ENCODE results near the gene PNKP.

The PNKP gene

DNA sequence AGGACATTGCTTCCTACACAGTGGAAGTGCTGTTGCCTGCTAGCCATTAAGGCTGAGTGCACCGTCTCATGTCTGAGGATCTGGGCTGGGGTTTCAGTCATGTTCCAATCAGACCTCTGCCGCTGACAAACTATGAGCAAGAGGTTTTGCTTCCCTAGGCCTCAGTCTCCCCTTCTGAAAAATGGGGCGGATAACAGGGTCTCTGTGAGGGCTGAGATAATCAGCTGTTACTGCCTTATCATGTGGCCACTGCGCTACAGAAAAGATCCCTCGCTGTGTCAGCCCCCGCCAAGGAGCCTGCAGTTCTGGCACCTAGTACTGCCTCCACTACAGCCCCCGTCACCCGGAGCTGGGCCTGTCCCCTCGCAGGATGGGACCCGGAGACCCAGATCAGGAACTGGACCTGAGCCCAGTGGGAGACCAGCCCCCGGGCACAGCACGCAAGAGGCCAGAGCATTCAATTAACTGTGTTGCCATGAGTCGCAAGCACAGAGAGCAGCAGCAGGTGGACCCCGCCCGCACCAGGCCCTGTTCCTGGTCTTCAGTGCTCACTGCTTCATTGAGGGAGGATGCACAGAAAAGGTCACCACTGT lies 3.0 kb upstream of the PNKP start:
- peak overlapping the region in 1 of 2 experiments; percentile 98 for H3K23ac ChIP-seq (ENCODE audit: low read length in 2 of 2)
- H3K9me3 ChIP-seq (ENCODE audit: control insufficient read depth, low read length), result no peaks in the 10 kb centered on the region
- H3K14ac ChIP-seq (ENCODE audit: low read length in 2 of 2), result peak overlapping the region in 1 of 2 experiments; percentile 99
- WGBS, result 94% methylated on average over 15 of the region's 15 CpGs
- peak overlapping the region; percentile 99 for H4K8ac ChIP-seq (ENCODE audit: low read length)
- H3K4me1 ChIP-seq (ENCODE audit: control insufficient read depth, insufficient read depth, low read depth, low read length), result peaks cover 44% of the 10 kb centered on the region
- no peak overlapping the region for H2BK5ac ChIP-seq (ENCODE audit: low read depth, low read length, poor library complexity, severe bottlenecking)
- no peaks in the 10 kb centered on the region for H3K27me3 ChIP-seq (ENCODE audit: control insufficient read depth in 1 of 2, insufficient read depth in 1 of 2, low read length in 2 of 2)
- H3K9ac ChIP-seq (ENCODE audit: low read length), result peak overlapping the region; percentile 80
- peak overlapping the region; percentile 94 for H3K18ac ChIP-seq (ENCODE audit: low read depth in 1 of 2, low read length in 2 of 2)
- DNase-seq, result no peak
- peak overlapping the region; percentile 61 to 99 for H3K4ac ChIP-seq (ENCODE audit: low read depth in 1 of 2, low read length in 2 of 2)
- H2AFZ ChIP-seq (ENCODE audit: low read depth, low read length), result peak overlapping the region; percentile 81
- peaks cover 31 to 54% of the 10 kb centered on the region in 2 experiments for H3K36me3 ChIP-seq (ENCODE audit: control insufficient read depth in 1 of 2, insufficient read depth in 2 of 2, low read depth in 1 of 2, low read length in 2 of 2)
- H2BK15ac ChIP-seq (ENCODE audit: low read depth, poor library complexity, severe bottlenecking), result no peak overlapping the region
- peak overlapping the region; percentile 99 for H4K91ac ChIP-seq (ENCODE audit: low read length)
- no peak overlapping the region for H2BK120ac ChIP-seq (ENCODE audit: low read depth, low read length)
- peak overlapping the region; percentile 27 for H2AK5ac ChIP-seq (ENCODE audit: low read length, severe bottlenecking)
- H3K4me2 ChIP-seq (ENCODE audit: low read length, poor library complexity, severe bottlenecking), result peak overlapping the region; percentile 87
- H3K79me1 ChIP-seq (replicated peaks; ENCODE audit: low read length, poor library complexity, severe bottlenecking), result peaks cover 25% of the 10 kb centered on the region
- H3K4me3 ChIP-seq (ENCODE audit: insufficient read depth in 1 of 2, low read depth in 1 of 2, low read length in 2 of 2), result peak overlapping the region; percentile 62 to 78
- H3K27ac ChIP-seq (ENCODE audit: low read length, poor library complexity, severe bottlenecking), result peak overlapping the region; percentile 84
- H2BK12ac ChIP-seq (ENCODE audit: low read length in 2 of 2), result peak overlapping the region; percentile 41 to 91

DNA sequence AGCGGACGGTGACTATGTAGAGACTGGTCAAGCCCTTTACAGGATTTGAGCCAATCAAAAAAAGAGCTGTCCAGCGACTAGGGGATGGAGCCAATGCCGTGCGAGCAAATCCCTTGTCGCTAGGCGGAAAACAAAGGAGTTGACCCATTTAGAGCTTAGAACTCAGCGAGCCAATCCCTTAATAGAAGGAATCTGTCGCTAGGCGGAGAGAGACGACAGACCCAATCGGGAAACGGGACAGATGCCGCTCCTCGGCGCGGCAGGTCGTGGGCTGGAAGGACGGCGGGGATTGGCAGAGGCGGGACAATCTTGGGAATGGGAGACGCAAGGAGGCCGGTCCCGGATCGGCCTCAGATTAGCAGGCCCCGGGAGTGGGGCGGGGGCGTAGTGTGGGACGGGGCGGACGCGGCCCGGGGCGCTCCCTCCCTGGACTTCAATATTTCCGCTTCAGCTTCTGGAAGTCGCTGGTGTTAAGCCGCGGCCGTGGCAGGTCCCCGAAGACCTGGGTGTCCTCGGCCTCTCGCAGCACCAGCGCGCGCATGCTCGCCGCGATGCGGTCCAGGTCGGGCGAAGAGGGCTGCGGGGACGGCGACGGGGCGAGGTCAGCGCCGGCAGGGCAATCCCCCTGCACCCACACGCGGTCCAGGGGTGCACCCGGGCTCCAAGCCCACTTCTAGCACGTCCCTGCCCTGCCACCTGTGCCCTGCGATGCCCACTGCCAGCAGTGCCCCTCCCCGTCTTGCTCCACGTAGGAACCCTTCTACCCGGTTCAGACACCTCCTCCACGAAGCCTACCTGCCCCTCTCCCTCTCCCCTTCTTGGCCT lies 2.3 kb upstream of the PNKP start:
- Histone ChIP-seq H2BK120ac (ENCODE audit: low read depth, low read length) (peak overlapping the region; percentile 69), H2AFZ (ENCODE audit: low read depth, low read length) (peak overlapping the region; percentile 81), H3K36me3 (ENCODE audit: control insufficient read depth in 1 of 2, insufficient read depth in 2 of 2, low read depth in 1 of 2, low read length in 2 of 2) (peaks cover 32 to 54% of the 10 kb centered on the region in 2 experiments), H4K91ac (ENCODE audit: low read length) (peak overlapping the region; percentile 99), H2AK5ac (ENCODE audit: low read length, severe bottlenecking) (peak overlapping the region; percentile 27), H3K18ac (ENCODE audit: low read depth in 1 of 2, low read length in 2 of 2) (peak overlapping the region; percentile 94), H3K79me1 (replicated peaks; ENCODE audit: low read length, poor library complexity, severe bottlenecking) (peaks cover 21% of the 10 kb centered on the region), H3K27ac (ENCODE audit: low read length, poor library complexity, severe bottlenecking) (peak overlapping the region; percentile 84), H2BK5ac (ENCODE audit: low read depth, low read length, poor library complexity, severe bottlenecking) (peak overlapping the region; percentile 79), H3K9ac (ENCODE audit: low read length) (peak overlapping the region; percentile 80), H2BK12ac (ENCODE audit: low read length in 2 of 2) (peak overlapping the region; percentile 41 to 91), H3K27me3 (ENCODE audit: control insufficient read depth in 1 of 2, insufficient read depth in 1 of 2, low read length in 2 of 2) (no peaks in the 10 kb centered on the region), H3K14ac (ENCODE audit: low read length in 2 of 2) (peak overlapping the region in 1 of 2 experiments; percentile 99), H3K4me3 (ENCODE audit: insufficient read depth in 1 of 2, low read depth in 1 of 2, low read length in 2 of 2) (peak overlapping the region; percentile 62 to 78), H4K8ac (ENCODE audit: low read length) (peak overlapping the region; percentile 99), H3K23ac (ENCODE audit: low read length in 2 of 2) (peak overlapping the region in 1 of 2 experiments; percentile 98), H3K9me3 (ENCODE audit: control insufficient read depth, low read length) (no peaks in the 10 kb centered on the region), H2BK15ac (ENCODE audit: low read depth, poor library complexity, severe bottlenecking) (peak overlapping the region; percentile 20), H3K4ac (ENCODE audit: low read depth in 1 of 2, low read length in 2 of 2) (peak overlapping the region; percentile 61 to 99), H3K4me1 (ENCODE audit: control insufficient read depth, insufficient read depth, low read depth, low read length) (peaks cover 40% of the 10 kb centered on the region), H3K4me2 (ENCODE audit: low read length, poor library complexity, severe bottlenecking) (peak overlapping the region; percentile 87)
- 2% methylated on average over 56 of the region's 67 CpGs for WGBS
- DNase-seq, result peak; percentile 100

DNA sequence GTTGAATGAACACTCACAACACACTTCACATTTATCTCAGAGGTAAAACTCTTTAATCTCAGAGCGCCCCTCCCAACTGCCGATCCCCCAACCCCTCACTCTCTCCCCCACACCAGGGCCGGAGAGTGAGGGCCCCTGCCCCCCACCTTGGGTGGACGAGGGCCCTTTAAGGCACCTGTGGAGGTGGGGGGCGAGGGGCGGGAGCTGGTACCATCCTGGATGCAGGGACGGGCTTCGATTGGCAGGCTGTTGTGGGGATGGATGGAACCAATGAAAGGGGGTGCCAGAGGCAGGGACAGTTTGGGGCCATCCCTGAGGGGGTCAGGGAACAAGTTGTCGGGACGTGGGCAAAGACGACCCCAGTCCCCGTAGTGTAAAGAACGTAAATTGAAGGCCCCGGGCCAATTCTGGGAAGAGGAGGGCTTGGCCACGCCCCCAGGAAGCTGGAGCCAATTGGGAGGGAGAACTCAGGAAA lies 1.7 kb upstream of the PNKP start:
- H3K27me3 ChIP-seq (ENCODE audit: control insufficient read depth in 1 of 2, insufficient read depth in 1 of 2, low read length in 2 of 2), result no peaks in the 10 kb centered on the region
- peak overlapping the region; percentile 67 for H2AFZ ChIP-seq (ENCODE audit: low read depth, low read length)
- H2AK5ac ChIP-seq (ENCODE audit: low read length, severe bottlenecking), result no peak overlapping the region
- peak overlapping the region; percentile 44 to 90 for H2BK12ac ChIP-seq (ENCODE audit: low read length in 2 of 2)
- H3K36me3 ChIP-seq (ENCODE audit: control insufficient read depth in 1 of 2, insufficient read depth in 2 of 2, low read depth in 1 of 2, low read length in 2 of 2), result peaks cover 32 to 54% of the 10 kb centered on the region in 2 experiments
- no peak overlapping the region for H3K14ac ChIP-seq (ENCODE audit: low read length in 2 of 2)
- WGBS, result 13% methylated on average over 14 of the region's 15 CpGs
- peak overlapping the region; percentile 74 for H2BK120ac ChIP-seq (ENCODE audit: low read depth, low read length)
- H4K8ac ChIP-seq (ENCODE audit: low read length), result peak overlapping the region; percentile 97
- peak overlapping the region; percentile 80 for H2BK5ac ChIP-seq (ENCODE audit: low read depth, low read length, poor library complexity, severe bottlenecking)
- peak overlapping the region; percentile 73 for H3K9ac ChIP-seq (ENCODE audit: low read length)
- H3K18ac ChIP-seq (ENCODE audit: low read depth in 1 of 2, low read length in 2 of 2), result peak overlapping the region; percentile 82 to 98
- H3K27ac ChIP-seq (ENCODE audit: low read length, poor library complexity, severe bottlenecking), result peak overlapping the region; percentile 83
- peaks cover 18% of the 10 kb centered on the region for H3K79me1 ChIP-seq (replicated peaks; ENCODE audit: low read length, poor library complexity, severe bottlenecking)
- peak overlapping the region; percentile 83 for H2BK15ac ChIP-seq (ENCODE audit: low read depth, poor library complexity, severe bottlenecking)
- H3K4me3 ChIP-seq (ENCODE audit: insufficient read depth in 1 of 2, low read depth in 1 of 2, low read length in 2 of 2), result peak overlapping the region; percentile 41 to 71
- H4K91ac ChIP-seq (ENCODE audit: low read length), result peak overlapping the region; percentile 95
- H3K4me1 ChIP-seq (ENCODE audit: control insufficient read depth, insufficient read depth, low read depth, low read length), result peaks cover 35% of the 10 kb centered on the region
- no peaks in the 10 kb centered on the region for H3K9me3 ChIP-seq (ENCODE audit: control insufficient read depth, low read length)
- H3K4ac ChIP-seq (ENCODE audit: low read depth in 1 of 2, low read length in 2 of 2), result peak overlapping the region; percentile 94 to 95
- peak overlapping the region; percentile 73 for H3K4me2 ChIP-seq (ENCODE audit: low read length, poor library complexity, severe bottlenecking)
- no peak for DNase-seq
- no peak overlapping the region for H3K23ac ChIP-seq (ENCODE audit: low read length in 2 of 2)

DNA sequence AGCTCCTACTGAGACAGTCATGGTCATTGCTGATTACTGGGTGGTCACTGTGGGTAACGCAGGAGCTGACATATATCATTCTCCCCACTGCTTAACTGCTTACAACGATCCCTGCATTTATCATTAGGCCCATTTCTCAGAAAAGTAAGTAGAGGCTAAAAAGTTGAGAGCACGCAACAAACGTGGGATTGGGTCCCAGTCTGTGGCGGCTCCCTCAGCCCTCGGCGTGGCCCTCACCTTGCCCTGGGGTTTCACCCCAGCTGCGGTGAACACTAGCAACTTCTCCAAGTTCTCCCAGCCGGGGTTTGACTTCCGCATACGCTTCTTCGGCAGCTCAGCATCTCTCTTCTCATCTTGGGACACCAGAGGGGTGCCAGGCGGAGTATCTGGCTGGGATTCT lies 2.5 kb downstream of the PNKP start:
- WGBS, result 95% methylated on average over 13 of the region's 13 CpGs
- Histone ChIP-seq H3K79me1 (replicated peaks; ENCODE audit: low read length, poor library complexity, severe bottlenecking) (peaks cover 21% of the 10 kb centered on the region), H4K91ac (ENCODE audit: low read length) (no peak overlapping the region), H3K14ac (ENCODE audit: low read length in 2 of 2) (no peak overlapping the region), H3K27ac (ENCODE audit: low read length, poor library complexity, severe bottlenecking) (no peak overlapping the region), H3K36me3 (ENCODE audit: control insufficient read depth in 1 of 2, insufficient read depth in 2 of 2, low read depth in 1 of 2, low read length in 2 of 2) (peaks cover 40 to 59% of the 10 kb centered on the region in 2 experiments), H2BK120ac (ENCODE audit: low read depth, low read length) (no peak overlapping the region), H3K4me1 (ENCODE audit: control insufficient read depth, insufficient read depth, low read depth, low read length) (peaks cover 41% of the 10 kb centered on the region), H2AK5ac (ENCODE audit: low read length, severe bottlenecking) (no peak overlapping the region), H3K23ac (ENCODE audit: low read length in 2 of 2) (no peak overlapping the region), H2BK15ac (ENCODE audit: low read depth, poor library complexity, severe bottlenecking) (no peak overlapping the region), H3K4ac (ENCODE audit: low read depth in 1 of 2, low read length in 2 of 2) (no peak overlapping the region), H3K18ac (ENCODE audit: low read depth in 1 of 2, low read length in 2 of 2) (no peak overlapping the region), H2BK12ac (ENCODE audit: low read length in 2 of 2) (no peak overlapping the region), H2BK5ac (ENCODE audit: low read depth, low read length, poor library complexity, severe bottlenecking) (no peak overlapping the region), H3K4me3 (ENCODE audit: insufficient read depth in 1 of 2, low read depth in 1 of 2, low read length in 2 of 2) (peak overlapping the region in 1 of 2 experiments; percentile 93), H2AFZ (ENCODE audit: low read depth, low read length) (no peak overlapping the region), H3K9me3 (ENCODE audit: control insufficient read depth, low read length) (no peaks in the 10 kb centered on the region), H4K8ac (ENCODE audit: low read length) (no peak overlapping the region), H3K27me3 (ENCODE audit: control insufficient read depth in 1 of 2, insufficient read depth in 1 of 2, low read length in 2 of 2) (no peaks in the 10 kb centered on the region), H3K4me2 (ENCODE audit: low read length, poor library complexity, severe bottlenecking) (no peak overlapping the region), H3K9ac (ENCODE audit: low read length) (no peak overlapping the region)
- no peak for DNase-seq

Data from mesenchymal stem cell (in vitro differentiated cells and primary cell).